ENCODE data around the gene GAL3ST3.

DNA sequence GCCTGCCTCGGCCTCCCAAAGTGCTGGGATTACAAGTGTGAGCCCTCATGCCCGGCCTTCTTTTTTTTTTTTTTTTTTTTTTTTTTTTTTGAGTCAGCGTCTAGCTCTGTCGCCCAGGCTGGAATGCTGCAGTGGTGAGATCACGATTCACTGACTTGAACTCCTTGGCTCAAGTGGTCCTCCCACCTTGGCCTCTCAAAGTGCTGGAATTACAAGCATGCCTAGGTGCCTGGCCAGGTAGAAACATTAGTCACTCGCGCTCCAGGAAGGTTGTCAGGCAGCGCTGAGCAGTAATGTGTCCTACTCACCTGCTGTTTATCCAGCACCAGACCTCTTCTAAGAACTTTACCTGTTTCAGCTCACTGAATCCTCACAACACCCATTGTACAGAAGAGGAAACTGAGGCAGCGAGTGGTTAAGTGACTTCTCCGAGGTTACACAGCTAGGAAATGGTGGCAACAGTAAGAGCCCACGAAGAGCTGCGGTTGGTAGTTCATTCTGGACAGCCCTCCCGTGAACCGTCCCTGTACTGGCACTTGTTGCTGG, 37.6 kb downstream of the GAL3ST3 start:
- TF ChIP-seq, protein P1, sequence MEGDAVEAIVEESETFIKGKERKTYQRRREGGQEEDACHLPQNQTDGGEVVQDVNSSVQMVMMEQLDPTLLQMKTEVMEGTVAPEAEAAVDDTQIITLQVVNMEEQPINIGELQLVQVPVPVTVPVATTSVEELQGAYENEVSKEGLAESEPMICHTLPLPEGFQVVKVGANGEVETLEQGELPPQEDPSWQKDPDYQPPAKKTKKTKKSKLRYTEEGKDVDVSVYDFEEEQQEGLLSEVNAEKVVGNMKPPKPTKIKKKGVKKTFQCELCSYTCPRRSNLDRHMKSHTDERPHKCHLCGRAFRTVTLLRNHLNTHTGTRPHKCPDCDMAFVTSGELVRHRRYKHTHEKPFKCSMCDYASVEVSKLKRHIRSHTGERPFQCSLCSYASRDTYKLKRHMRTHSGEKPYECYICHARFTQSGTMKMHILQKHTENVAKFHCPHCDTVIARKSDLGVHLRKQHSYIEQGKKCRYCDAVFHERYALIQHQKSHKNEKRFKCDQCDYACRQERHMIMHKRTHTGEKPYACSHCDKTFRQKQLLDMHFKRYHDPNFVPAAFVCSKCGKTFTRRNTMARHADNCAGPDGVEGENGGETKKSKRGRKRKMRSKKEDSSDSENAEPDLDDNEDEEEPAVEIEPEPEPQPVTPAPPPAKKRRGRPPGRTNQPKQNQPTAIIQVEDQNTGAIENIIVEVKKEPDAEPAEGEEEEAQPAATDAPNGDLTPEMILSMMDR (IDR thresholded peaks at IDR 0.05) = no peak
- TF ChIP-seq EP300 (IDR thresholded peaks at IDR 0.05) = no peak

All from sigmoid colon (tissue), 4 donors.